NCI-H2227 treated with DMSO at 0.1 percent for 48 hours (cell line): ENCODE data around the gene SHANK2.

Source experiments
- DNase-seq: peaks from one replicate; lab custom pipeline; 2025; lab: John Stamatoyannopoulos, UW

The SHANK2 gene

DNA sequence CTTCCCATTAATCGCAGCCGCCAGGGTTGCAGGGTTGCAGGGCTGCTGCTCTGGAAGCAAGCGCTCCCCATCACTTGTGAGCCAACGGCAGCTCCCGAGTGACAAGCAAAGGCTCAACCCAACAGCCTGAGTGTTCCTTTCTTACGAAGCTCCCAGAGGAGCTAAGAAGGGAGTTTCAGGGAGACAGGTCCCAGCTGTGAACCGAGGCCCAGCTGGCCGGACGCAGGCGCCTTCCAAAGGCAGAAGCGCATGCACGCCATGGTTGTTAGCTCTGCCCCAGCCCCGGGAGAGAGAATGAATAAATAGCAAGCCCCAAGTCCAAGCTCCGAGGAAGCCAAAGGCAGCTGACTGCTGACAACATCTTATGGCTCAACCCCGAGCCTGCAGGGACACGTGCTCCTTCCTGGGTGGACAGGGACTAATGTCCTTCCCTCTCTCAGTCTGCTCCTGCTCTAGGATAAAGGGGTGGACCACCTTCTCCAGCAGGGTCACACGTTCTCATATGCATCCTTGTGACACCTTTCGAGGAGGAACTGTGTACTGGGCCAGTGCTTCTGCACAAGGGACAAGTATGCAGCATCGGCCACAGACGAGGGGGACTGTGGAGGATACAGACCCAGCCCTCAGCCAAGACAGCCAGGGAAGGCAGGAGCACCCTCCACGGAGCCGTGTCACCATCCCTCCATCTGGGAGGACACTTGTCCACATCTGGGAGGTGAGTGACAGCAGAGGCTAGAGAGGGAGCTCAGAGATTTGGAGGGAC is 29.9 kb downstream of the SHANK2 start:
- DNase-seq: no peak

DNA sequence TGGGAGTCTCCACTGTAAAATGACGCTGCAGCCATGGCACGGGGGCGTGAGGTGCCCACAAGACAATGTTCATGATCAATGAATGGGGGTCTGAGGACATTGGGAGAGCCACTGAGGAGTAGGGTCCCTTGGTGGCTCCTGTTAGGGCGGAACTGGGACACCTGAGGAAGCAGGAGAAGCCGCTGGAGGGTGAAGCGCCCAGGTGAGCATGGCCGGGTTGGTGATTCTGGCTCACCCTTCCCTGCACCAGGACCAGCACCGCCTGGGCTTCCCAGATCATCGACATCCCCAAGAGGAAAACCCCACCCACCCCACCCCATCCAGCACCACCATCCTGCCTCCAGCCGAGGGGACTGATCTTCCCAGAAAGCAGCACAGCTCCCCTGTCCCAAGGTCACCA is 30.6 kb downstream of the SHANK2 start:
- DNase-seq: no peak

DNA sequence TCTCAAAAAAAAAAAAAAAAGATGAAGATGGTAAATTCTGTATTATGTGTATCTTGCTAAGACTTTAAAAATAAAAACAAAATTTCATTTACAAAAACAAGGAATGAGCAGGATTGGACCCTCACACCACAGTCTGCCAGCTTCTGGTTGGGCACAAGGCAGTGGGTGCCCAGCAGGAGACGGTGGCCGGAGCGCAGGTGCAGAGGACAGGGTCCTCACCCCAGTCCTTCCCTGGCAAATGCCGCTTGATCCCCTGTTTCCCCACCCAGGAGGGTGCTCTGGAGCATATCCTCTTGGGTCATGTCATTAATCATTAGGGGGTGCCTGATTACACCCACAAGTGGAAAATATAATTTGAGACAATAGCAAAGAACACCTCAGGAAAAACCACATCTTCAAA is 31.2 kb downstream of the SHANK2 start:
- DNase-seq: no peak

DNA sequence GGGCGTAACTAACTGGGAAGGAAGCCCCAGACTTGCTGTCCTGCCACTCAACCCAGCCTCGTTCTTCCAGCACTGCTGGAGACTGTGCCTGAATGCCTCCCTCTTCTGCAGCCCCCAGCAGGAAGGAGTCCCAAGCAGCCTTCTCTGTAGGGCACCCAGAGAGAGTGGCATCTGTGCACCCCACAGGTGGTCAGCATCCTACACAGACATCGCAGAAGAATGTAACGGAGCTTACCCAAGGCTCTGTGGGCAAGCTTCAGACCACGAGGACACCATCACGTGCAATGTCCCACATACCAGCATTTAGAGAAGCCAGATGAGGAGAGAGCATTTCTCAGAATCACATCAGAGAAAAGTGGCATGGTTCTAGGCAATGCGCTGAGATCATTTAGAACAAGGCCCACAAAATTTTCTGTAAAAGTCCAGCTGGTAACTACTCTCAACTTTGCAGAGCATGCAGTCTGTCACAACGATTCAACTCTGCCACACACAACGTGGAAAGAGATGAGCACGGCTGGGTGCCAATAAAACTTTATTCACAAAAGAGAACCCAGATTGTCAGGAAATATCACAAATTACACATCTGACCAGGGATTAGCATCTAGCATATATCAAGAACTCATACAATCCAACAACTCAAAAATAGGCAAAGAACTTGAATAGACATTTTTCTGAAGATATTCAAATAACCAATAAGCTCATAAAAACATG is 33.4 kb downstream of the SHANK2 start:
- no peak for DNase-seq

DNA sequence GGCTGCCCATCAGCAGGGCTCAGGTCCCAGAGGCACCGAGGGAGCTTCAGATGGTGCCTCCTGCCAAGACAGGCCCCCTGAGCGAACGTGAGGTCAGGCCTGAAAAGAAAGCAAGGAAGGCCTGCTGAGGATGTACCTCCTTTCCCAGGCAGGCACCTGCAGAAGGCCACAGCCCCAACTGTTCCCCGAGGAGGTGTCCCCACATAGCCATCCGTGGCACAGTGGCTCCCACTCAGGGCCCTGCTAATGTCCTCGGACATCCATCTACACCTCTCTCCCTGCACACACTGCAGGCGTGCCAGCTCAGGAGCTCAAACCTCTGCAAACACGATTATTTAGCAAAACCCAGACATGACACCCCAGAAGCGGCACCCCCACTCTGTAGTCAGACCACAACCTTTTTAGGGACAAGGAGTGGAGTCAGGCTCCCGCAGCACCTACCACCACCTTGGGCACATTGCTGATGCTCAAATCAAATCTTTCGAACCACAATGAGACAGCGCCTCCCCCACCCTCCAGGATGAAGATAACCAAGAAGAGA is 36.9 kb downstream of the SHANK2 start:
- DNase-seq: no peak

DNA sequence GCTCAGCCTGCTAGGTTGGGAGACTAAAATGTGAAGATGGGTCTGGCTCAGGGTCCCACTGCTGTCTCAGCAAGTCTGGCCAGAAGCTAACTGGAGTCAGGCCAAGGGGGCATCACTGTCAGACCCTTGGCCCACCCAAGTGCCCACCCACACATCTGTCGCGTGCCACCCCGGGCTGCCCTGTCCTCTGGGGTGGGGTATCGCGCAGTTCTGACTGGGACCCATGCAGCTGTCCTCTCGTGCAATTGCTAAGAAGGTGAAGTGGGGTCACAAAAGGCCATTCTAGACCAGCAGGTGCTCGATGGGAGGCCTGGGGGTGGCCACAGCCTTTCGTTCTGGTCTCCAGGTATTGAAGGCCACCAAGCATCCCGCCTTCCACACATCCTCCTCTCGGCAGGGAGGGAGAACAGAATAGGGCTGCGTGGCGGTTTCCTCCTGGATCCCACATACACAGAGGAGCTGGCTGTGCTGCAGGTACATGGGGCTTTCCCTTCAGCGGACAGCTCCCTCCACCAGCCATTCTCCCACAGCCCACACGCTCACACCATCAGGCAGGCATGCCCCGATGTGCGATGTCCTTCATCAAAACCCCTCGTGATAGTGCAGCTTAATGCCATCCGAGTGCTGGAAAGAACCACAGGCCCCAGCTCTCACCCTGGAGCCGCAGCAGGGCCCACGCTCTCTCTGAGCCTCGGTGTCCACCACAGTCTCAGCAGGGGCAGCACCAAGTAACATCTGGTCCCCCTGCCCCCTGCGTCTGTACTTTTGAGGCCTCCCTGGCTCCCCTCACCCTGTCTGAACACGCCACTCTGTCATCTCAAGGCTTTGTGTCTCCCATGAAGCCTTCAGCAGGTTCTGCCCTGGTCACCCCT is 37.6 kb downstream of the SHANK2 start:
- DNase-seq: no peak

DNA sequence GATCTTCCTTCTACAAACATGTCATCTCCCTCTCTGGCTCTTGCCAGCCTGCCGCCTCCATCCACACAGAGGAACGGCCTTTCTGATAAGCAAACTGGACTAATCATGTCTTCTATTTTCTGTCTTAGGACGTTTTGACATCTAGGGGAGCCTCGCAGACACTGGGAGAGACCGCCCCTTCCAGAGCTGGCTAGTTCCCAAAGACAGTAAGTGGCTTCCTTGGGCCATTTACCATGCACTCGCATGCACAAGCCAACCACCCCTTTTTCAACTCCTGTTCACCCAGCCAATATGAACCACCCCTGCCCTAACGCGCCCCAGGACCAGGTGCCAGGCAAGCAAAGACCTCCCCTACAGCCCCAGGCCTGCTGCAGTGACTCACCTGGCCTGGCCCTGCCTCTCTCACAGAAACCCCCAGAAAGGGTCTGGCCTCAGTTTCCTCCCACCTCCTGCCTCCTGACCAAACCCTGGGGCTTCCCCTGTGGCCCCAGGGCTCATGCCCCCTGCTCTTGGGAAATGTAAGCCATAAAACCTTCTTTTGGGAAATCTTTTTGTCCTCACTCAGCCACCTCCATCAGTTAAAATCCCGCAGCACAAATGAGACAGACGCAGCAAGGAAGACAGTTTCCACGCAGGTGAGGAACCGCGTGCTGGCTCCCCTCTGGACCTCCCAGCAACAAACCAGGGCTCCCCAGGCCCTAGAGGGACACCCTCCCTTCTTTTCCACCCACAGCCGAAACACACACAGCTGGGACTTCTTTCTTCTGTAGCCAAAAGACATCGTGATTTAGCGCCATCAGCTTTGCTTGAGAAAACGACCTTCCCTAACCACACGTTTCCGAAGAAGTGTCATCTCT is 38.5 kb downstream of the SHANK2 start:
- DNase-seq: no peak

DNA sequence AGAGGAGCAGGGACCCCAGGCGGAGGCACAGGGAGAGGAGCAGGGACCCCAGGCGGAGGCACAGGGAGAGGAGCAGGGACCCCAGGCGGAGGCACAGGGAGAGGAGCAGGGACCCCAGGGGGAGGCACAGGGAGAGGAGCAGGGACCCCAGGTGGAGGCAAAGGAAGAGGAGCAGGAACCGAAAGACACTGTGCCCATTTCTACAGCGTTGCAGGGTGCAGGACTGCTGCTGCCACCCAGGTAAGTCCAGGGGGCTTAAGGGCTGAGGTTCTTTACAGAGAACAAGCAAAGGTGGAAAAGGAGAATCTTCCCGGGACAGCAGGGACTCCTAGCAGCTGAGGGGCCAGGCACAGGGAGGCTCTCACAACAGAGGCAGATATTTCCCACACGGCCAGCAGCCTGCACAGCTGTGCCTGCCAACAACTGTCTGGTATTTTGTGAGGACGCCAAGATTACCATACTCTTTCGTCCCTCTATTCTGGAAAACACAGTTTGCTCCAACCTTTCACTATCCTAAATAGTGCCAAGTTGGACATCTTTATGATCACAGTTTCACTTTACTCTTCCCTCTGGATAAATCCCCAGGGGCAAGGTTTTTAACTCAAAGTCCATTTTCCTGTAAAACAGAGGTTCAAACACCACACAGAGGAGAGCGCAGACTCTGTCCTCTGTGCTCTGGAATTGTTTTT is 39.4 kb downstream of the SHANK2 start:
- DNase-seq: no peak

DNA sequence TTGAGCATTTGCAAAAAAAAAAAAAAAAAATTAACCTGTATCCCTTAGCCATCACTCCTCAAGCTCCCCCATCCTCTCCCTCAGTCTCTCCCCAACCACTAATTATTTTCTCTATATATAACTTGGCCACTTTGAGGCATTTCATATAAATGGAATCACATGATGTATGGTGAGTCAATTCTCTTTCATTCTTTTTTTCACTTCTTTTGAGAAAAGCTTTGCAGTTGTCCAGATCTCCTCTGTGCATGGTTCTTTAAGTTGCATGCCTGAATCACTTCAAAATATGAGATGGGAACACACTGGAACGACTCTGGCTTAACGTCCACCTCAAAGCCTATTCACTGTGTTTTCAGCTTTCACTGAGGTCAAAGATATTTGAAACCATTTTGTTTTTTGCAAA is 40.7 kb downstream of the SHANK2 start:
- DNase-seq: no peak

DNA sequence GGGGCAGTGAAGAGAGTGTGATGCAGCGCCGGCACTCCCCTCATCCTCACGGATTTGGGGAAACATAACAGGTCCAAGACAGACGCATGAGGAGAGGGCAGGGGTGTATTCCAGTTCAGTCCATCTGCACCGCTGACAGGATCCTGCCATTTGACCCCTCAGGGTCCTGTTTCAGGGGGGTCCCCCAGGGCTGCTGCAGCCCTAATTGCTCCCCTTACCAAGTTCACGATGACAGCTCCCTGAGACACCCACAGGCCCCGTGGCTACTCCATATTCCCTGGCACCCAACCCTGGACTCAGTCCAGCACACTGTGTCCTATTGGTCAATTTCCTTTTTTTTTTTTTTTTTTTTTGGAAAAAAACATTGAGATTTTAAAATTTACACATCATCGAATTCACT is 41.5 kb downstream of the SHANK2 start:
- DNase-seq: no peak

DNA sequence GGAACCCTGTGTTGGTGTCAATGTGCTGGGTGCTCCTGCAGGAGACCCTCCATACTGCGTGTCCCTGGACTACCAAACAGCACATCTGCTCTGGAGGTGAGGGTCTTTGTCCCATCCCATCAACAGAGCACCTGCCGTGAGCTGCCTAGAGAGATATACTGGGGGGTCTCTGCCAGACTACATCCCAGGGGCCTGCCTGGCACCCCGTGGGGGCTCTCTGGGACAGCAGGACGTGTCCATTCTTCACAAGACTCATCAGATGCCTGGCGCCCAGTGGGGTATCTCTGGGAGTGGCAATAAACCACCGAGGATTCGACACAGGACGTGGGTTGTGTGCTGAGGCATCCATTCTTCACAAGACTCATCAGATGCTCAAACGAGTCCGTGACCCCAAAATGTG is 42.7 kb downstream of the SHANK2 start:
- DNase-seq: no peak

DNA sequence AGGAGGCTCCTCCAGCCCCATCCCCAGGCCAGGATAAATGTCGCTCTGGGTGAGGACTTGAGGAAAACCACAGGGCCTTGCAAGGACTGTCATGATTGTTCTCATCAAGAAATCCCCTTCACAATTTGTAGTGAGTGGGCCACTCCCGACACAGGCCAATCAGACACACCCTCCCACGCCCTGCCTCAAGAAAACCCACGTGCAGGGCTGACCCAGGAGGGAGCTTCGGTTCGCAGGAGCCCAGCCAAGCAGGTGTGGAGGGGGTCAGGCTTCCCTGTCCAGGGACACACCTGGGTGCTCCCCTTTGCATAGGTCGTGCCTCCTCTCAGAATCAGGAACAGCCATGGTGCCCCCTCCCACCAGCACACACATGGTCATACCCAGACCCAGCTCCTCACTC is 43.2 kb downstream of the SHANK2 start:
- DNase-seq: no peak

DNA sequence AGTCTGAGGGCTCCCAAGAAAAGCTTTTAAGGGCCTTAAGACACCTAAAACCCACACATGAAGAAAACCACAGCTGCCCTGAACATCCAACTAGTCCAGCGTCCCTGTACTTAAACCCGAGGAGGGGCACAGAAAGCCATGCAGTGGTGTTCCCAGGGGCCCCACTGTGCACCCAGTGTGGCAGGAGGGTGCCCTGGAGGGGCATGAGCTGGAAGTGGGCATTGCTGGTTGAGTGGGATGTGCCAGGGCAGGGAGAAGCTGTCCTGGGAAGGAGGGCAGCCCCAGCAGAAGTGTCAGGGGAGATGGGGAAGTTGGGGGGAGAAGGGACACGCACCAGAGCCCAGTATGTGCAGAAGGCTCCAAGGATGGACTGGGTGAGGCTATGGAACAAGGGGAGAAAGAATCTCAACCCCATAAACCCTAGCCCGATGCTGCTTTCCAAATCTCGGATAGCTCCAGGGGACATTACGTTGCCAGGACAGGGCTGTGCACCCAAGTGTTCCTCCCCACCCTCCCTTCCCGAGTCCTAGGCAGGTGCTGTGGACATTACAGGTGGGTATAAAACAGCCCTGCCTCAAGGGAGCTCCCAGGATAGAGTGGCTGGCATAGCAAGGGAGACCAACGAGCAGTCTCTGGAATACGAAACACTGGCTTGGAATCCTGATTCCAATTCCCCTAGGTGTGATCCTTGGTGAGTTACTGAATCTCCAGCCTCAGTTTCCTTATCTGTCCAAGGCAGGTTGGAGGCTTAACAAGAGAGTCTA is 44.2 kb downstream of the SHANK2 start:
- DNase-seq: no peak

DNA sequence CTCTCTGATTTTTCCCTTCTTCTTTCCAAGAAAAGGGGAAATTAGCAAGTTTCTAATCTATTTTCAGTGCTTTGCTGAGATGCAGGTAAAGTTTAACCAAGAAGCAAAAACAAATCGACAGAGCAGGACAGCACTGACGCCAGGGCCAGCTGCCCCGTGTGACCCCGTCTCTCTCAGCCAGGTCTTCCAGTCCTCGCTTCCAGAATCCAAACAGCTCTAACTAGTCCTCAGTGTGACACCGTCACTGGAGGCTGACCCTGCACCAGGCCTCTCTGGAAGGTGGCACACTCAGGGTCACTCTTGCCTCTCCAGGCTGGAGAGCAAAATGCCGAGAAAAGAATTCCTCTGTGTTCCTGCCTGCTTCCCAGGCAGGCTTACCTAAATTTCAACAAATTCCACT is 44.8 kb downstream of the SHANK2 start:
- no peak for DNase-seq

DNA sequence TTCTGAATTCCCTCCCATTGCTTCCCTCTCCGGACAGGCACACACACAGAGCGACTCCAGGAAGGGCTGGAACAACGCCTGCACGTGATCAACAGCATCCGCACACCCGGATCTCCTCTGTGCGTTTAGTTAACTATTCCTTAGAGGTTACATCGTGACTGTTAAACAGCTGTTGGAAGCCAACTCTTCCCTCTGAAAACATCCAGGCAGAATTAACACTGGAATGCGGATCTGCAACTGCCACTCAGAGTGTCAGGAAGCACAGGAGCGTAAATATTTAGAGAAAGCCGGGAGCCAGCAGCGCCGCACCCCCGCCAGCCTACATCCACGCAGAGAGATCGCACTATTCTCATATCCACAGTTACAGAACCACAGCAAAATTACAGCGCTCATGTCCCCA is 46.2 kb downstream of the SHANK2 start:
- DNase-seq: no peak

DNA sequence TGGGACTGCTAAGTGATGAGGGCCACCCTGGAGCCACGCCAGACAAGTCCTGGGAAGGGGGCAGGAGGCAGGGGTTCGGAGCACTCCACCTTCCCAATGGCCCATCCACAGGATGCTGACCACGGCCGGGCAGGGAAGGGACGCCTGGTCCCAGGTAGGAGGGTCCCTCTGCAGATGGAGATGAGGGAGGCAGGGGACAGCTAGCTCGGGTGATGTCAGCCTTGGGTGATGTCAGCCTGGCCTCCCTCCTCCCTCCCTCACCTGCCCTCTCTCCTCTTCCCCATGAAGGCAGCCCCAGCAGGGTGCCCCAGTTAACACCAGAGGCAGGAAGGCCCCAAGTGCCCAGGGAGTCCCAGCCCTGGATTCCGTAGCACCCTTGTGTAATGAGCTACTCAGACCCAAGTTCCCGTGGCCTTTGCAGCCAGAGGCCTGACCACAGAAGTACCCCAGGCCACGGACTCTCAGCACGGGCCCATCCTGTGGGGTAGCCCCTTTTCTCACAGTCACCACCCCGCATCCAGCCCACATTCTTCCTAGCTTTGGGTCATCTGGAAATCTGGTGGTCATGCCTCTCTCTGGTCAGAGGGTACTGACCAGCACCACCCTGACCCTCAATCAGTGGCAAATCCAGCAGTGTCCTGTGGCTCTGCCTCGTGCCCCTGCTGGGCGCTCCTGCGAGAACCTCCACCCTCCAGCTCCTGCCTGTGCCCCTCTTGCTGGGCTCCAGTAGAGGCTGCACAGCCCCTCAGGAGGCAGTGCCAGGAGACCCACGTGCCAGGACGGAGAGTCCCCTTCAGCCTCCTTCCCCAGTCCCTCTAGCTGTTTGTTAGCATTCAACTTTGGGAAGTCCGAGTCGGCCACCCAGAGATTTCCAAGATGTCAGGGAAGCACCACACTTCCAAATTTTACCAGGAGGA is 47.4 kb downstream of the SHANK2 start:
- DNase-seq: no peak

DNA sequence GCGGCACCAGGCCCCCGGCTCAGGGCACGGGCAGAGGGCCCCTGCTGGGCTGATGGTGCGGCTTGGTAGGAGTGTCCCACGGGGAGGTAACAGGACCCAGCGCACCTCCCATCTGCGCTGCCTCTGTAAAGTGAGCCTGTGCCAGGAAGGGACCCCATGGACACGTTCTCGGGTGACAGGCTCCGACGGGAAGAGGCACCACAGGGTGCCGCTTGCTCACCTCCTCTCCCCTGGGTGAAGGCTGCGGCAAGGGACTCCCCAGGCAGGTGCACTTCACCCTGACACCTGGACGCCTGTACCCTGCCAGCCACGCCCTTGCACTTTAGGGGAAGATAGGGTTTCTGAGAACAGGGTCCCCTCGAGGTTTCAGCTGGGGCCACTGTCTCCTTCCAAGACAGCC is 48.1 kb downstream of the SHANK2 start:
- DNase-seq: no peak

DNA sequence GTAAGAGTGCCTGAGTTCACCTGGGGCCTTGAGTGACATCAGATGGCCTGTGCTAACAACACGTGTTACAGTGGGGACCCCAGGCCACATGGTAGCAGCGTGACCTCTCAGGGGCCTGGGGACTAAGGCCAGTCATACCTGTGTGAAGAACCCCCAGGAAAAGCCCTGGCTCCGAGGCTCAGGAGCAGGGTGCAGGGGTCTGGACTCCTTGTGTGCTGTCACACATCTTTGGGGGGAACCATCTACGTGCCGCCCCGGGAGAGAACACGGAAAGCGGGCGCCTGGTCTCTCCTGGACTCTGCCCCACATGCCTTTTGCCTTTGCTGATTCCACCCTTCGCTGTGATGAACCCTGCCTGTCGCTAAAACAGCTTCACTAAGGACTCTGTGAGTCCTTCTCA is 48.7 kb downstream of the SHANK2 start:
- no peak for DNase-seq

DNA sequence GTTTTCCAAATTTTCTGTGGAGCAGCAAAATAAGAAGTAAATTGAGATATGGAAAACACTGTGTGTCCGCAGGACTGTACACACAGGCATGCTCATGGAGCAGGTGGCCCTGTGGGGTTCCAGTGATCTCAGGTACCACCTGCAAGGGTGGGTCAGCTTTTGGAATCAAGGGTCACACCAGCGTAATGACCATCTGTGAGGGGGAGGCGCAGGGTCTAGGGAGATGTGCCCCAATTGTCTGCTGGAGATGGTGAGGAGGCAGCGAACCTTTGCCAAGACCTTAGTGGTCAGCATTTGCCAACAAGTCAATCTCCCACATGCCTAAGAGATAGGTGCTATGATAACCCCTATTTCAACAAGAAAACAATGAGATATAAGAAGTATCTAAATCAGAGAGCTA is 49.4 kb downstream of the SHANK2 start:
- DNase-seq: no peak
